Upper lobe of left lung (tissue), 4 donors: ENCODE data around the gene CES2.

ENCODE experiments used
- EP300 ChIP-seq, 4 donors: sonication (generic); formaldehyde crosslinking; IDR thresholded peaks; one replicate each; pipeline ENCODE4 v1.5.1; 2017; ENCODE audit warnings: antibody characterized with exemption in 4 of 4, control low read depth in 2 of 4
- POLR2A ChIP-seq, 4 donors: fragments of 450-650 bp; IDR thresholded peaks; one replicate each; pipeline ENCODE4 v1.5.1; 2016 to 2017; ENCODE audit warnings: antibody characterized with exemption in 4 of 4, mild to moderate bottlenecking in 2 of 4
- POLR2AphosphoS5 ChIP-seq, 2 donors: sonication (generic); formaldehyde crosslinking; IDR thresholded peaks; one replicate each; pipeline ENCODE4 v1.5.1; 2017; ENCODE audit warnings: antibody characterized with exemption in 2 of 2
- TF ChIP-seq, protein P1 (sequence below), 6 experiments: fragments of 450-650 bp in 4 of 6; fragments of 200-600 bp in 2 of 6; sonication (generic) in 2 of 6; IDR thresholded peaks; one replicate each; pipeline ENCODE4 v1.5.1; 2016 to 2019; ENCODE audit warnings: antibody characterized with exemption in 6 of 6

DNA sequence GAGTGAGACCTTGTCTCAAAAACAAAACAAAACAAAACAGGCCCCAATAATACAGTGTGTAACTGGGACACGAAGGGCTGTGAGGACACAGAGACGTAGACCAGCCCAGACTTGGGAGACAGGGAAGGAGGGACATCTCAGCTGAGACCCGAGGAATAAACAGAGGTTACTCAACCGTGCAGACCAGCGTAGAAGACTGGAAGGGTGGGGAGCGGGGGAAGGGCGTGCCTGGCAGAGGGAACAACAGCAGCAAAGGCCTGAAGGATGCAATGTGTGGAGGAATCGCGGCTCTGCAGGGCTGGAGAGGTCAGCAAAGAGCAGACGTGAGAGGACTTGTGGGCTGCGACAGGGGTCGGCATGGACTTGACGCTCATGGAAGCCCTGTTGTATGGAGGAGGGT lies 41.4 kb downstream of the CES2 start:
- TF ChIP-seq, protein P1, sequence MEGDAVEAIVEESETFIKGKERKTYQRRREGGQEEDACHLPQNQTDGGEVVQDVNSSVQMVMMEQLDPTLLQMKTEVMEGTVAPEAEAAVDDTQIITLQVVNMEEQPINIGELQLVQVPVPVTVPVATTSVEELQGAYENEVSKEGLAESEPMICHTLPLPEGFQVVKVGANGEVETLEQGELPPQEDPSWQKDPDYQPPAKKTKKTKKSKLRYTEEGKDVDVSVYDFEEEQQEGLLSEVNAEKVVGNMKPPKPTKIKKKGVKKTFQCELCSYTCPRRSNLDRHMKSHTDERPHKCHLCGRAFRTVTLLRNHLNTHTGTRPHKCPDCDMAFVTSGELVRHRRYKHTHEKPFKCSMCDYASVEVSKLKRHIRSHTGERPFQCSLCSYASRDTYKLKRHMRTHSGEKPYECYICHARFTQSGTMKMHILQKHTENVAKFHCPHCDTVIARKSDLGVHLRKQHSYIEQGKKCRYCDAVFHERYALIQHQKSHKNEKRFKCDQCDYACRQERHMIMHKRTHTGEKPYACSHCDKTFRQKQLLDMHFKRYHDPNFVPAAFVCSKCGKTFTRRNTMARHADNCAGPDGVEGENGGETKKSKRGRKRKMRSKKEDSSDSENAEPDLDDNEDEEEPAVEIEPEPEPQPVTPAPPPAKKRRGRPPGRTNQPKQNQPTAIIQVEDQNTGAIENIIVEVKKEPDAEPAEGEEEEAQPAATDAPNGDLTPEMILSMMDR (IDR thresholded peaks at IDR 0.05) = no peak
- TF ChIP-seq POLR2AphosphoS5 (IDR thresholded peaks at IDR 0.05) (no peak), POLR2A (IDR thresholded peaks at IDR 0.05) (no peak), EP300 (IDR thresholded peaks at IDR 0.05) (no peak)
